NCI-H748 treated with DMSO at 0.1 percent for 48 hours (cell line): ENCODE measurements around the gene USP17L24.
"Not testable (repeated sequence)": the region's sequence is repeated elsewhere in the genome, so short reads cannot be mapped to it uniquely, and the experiment has no call there.

Source experiments
- DNase-seq: peaks from one replicate; lab custom pipeline; 2025; lab: John Stamatoyannopoulos, UW

The USP17L24 gene, protein sequence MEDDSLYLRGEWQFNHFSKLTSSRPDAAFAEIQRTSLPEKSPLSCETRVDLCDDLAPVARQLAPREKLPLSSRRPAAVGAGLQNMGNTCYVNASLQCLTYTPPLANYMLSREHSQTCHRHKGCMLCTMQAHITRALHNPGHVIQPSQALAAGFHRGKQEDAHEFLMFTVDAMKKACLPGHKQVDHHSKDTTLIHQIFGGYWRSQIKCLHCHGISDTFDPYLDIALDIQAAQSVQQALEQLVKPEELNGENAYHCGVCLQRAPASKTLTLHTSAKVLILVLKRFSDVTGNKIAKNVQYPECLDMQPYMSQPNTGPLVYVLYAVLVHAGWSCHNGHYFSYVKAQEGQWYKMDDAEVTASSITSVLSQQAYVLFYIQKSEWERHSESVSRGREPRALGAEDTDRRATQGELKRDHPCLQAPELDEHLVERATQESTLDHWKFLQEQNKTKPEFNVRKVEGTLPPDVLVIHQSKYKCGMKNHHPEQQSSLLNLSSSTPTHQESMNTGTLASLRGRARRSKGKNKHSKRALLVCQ

DNA sequence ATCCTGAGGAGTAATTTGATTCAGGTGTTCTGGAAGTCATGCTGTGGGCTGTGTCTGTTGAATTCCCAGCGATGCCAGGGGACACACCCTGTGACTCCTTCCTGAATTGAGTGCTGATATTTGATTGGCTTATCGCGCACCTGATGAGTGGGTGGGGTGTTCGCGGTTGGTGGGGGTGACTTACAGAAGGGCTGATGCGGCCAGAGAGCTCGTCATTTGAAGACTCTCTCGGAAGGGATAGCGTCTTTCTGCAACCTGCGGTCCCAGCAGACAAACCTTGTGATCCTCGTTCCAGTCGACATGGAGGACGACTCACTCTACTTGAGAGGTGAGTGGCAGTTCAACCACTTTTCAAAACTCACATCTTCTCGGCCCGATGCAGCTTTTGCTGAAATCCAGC, at the start of gene USP17L24:
Gene USP17L24 (plus strand): TSS at position 301 of the 400 bp plus-strand sequence. CDS start 0 bp downstream, at position 301.
- DNase-seq: not testable (repeated sequence)

DNA sequence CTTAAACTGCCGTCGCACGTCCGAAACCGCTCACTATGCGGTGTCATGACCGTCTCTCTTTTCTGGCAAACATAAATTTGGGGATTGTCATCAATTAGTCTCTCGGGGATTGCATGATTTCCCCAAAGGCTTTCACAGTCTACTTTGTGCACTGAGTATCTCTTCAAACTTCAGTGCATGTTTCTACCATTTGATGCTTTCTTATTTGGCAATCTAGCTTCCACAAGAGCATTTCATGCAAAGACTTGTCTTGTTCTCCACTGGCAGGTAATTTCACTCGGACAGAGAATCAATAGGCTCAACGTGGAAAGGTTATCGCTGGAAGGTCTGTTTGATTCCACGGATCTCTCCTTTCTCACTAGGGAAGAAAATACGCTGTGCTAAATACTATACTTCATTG, 774 bp upstream of the USP17L24 start:
- DNase-seq: not testable (repeated sequence)

DNA sequence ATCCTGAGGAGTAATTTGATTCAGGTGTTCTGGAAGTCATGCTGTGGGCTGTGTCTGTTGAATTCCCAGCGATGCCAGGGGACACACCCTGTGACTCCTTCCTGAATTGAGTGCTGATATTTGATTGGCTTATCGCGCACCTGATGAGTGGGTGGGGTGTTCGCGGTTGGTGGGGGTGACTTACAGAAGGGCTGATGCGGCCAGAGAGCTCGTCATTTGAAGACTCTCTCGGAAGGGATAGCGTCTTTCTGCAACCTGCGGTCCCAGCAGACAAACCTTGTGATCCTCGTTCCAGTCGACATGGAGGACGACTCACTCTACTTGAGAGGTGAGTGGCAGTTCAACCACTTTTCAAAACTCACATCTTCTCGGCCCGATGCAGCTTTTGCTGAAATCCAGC, 4.6 kb downstream of the USP17L24 start, which contains the start of gene USP17L25:
Gene USP17L25 (plus strand): TSS at position 301 of the 400 bp plus-strand sequence. CDS start 0 bp downstream, at position 301.
- not testable (repeated sequence) for DNase-seq

DNA sequence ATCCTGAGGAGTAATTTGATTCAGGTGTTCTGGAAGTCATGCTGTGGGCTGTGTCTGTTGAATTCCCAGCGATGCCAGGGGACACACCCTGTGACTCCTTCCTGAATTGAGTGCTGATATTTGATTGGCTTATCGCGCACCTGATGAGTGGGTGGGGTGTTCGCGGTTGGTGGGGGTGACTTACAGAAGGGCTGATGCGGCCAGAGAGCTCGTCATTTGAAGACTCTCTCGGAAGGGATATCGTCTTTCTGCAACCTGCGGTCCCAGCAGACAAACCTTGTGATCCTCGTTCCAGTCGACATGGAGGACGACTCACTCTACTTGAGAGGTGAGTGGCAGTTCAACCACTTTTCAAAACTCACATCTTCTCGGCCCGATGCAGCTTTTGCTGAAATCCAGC, 9.4 kb downstream of the USP17L24 start, which contains the start of gene USP17L26:
Gene USP17L26 (plus strand): TSS at position 301 of the 400 bp plus-strand sequence. CDS start 0 bp downstream, at position 301.
- DNase-seq: not testable (repeated sequence)

DNA sequence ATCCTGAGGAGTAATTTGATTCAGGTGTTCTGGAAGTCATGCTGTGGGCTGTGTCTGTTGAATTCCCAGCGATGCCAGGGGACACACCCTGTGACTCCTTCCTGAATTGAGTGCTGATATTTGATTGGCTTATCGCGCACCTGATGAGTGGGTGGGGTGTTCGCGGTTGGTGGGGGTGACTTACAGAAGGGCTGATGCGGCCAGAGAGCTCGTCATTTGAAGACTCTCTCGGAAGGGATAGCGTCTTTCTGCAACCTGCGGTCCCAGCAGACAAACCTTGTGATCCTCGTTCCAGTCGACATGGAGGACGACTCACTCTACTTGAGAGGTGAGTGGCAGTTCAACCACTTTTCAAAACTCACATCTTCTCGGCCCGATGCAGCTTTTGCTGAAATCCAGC, 14.1 kb downstream of the USP17L24 start, which contains the start of gene USP17L5:
Gene USP17L5 (plus strand): TSS at position 301 of the 400 bp plus-strand sequence. CDS start 0 bp downstream, at position 301.
- not testable (repeated sequence) for DNase-seq

DNA sequence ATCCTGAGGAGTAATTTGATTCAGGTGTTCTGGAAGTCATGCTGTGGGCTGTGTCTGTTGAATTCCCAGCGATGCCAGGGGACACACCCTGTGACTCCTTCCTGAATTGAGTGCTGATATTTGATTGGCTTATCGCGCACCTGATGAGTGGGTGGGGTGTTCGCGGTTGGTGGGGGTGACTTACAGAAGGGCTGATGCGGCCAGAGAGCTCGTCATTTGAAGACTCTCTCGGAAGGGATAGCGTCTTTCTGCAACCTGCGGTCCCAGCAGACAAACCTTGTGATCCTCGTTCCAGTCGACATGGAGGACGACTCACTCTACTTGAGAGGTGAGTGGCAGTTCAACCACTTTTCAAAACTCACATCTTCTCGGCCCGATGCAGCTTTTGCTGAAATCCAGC, 18.9 kb downstream of the USP17L24 start, which contains the start of gene USP17L27:
Gene USP17L27 (plus strand): TSS at position 301 of the 400 bp plus-strand sequence. CDS start 0 bp downstream, at position 301.
- DNase-seq: not testable (repeated sequence)

DNA sequence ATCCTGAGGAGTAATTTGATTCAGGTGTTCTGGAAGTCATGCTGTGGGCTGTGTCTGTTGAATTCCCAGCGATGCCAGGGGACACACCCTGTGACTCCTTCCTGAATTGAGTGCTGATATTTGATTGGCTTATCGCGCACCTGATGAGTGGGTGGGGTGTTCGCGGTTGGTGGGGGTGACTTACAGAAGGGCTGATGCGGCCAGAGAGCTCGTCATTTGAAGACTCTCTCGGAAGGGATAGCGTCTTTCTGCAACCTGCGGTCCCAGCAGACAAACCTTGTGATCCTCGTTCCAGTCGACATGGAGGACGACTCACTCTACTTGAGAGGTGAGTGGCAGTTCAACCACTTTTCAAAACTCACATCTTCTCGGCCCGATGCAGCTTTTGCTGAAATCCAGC, 23.6 kb downstream of the USP17L24 start, which contains the start of gene USP17L28:
Gene USP17L28 (plus strand): TSS at position 301 of the 400 bp plus-strand sequence. CDS start 0 bp downstream, at position 301.
- not testable (repeated sequence) for DNase-seq

DNA sequence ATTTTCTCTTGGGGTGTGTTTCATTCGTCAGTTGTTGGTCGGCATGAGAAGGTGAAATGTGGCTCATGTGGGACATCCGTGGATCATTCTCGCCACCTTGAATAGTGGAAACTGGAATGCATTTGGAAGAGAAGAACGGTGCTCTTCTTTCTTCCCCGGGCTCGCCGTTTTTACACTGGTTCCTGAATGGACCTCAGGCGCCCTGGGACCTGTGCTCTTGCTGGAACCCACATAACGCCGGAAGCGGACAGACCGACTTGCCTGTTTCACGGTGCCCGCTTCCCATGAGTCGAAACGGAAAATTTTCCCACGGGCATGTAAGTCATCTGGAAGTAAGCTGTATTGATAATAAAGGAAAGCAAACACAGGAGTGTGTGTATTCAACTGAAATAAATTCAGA, 25.9 kb downstream of the USP17L24 start:
- DNase-seq: not testable (repeated sequence)

DNA sequence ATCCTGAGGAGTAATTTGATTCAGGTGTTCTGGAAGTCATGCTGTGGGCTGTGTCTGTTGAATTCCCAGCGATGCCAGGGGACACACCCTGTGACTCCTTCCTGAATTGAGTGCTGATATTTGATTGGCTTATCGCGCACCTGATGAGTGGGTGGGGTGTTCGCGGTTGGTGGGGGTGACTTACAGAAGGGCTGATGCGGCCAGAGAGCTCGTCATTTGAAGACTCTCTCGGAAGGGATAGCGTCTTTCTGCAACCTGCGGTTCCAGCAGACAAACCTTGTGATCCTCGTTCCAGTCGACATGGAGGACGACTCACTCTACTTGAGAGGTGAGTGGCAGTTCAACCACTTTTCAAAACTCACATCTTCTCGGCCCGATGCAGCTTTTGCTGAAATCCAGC, 28.4 kb downstream of the USP17L24 start, which contains the start of gene USP17L29:
Gene USP17L29 (plus strand): TSS at position 301 of the 400 bp plus-strand sequence. CDS start 0 bp downstream, at position 301.
- DNase-seq: not testable (repeated sequence)

DNA sequence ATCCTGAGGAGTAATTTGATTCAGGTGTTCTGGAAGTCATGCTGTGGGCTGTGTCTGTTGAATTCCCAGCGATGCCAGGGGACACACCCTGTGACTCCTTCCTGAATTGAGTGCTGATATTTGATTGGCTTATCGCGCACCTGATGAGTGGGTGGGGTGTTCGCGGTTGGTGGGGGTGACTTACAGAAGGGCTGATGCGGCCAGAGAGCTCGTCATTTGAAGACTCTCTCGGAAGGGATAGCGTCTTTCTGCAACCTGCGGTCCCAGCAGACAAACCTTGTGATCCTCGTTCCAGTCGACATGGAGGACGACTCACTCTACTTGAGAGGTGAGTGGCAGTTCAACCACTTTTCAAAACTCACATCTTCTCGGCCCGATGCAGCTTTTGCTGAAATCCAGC, 37.9 kb downstream of the USP17L24 start, which contains the start of gene USP17L30:
Gene USP17L30 (plus strand): TSS at position 301 of the 400 bp plus-strand sequence. CDS start 0 bp downstream, at position 301.
- DNase-seq: not testable (repeated sequence)
